Astrocyte (in vitro differentiated cells and primary cell): Measurements from ENCODE around the gene HMGCLL1. TPM values are rescaled to one million over a fixed set of nuclear protein-coding genes. Genes with fewer than 3 reads are reported as not detected.

Experiments
- DNase-seq: peaks from one replicate; pipeline ENCODE4 v3.0.0-alpha.2; 2010; ENCODE audit warnings: low read depth
- FAIRE-seq: peaks from 2 replicates; lab custom pipeline; 2011; peaks lifted over from hg19 to GRCh38; lab: Jason Lieb, UNC
- H2AFZ ChIP-seq: 2 replicates; pipeline ENCODE4 v1.6.0; 2012; ENCODE audit warnings: low read depth, low read length, inconsistent platforms
- H3K27ac ChIP-seq: 2 replicates; pipeline ENCODE4 v1.5.1; 2011; ENCODE audit warnings: low read depth, low read length, inconsistent platforms
- H3K27me3 ChIP-seq: 2 replicates; pipeline ENCODE4 v1.6.0; 2011; ENCODE audit warnings: low read length, inconsistent platforms; ENCODE audit not compliant: insufficient read depth
- H3K36me3 ChIP-seq: 2 replicates; pipeline ENCODE4 v1.5.1; 2011; ENCODE audit warnings: low read length, inconsistent platforms; ENCODE audit not compliant: insufficient read depth
- H3K4me1 ChIP-seq: 2 replicates; pipeline ENCODE4 v1.5.1; 2011; ENCODE audit warnings: low read length, inconsistent platforms; ENCODE audit not compliant: insufficient read depth
- H3K4me2 ChIP-seq: 2 replicates; pipeline ENCODE4 v1.6.0; 2012; ENCODE audit warnings: low read length, inconsistent platforms
- H3K4me3 ChIP-seq: 2 replicates; pipeline ENCODE4 v1.5.1; 2011; ENCODE audit warnings: low read depth, mild to moderate bottlenecking, low read length, inconsistent platforms; ENCODE audit not compliant: insufficient read depth
- H3K79me2 ChIP-seq: 2 replicates; pipeline ENCODE4 v1.6.0; 2012; ENCODE audit warnings: mild to moderate bottlenecking, low read length, inconsistent platforms; ENCODE audit not compliant: insufficient read depth
- H3K9ac ChIP-seq: 2 replicates; pipeline ENCODE4 v1.6.0; 2012; ENCODE audit warnings: mild to moderate bottlenecking, low read length, inconsistent platforms
- H3K9me3 ChIP-seq: 2 replicates; pipeline ENCODE4 v1.5.1; 2012; ENCODE audit warnings: low read depth, mild to moderate bottlenecking, low read length, inconsistent platforms; ENCODE audit not compliant: insufficient read depth
- H4K20me1 ChIP-seq: 2 replicates; pipeline ENCODE4 v1.6.0; 2012; ENCODE audit warnings: low read length, inconsistent platforms; ENCODE audit not compliant: insufficient read depth
- H3K27ac Mint-ChIP-seq: one replicate; pipeline ENCODE4 v1.8.0; 2021; ENCODE audit warnings: mild to moderate bottlenecking, mixed read lengths; ENCODE audit not compliant: unreplicated experiment
- H3K27me3 Mint-ChIP-seq: one replicate; pipeline ENCODE4 v1.8.0; 2021; ENCODE audit warnings: low read depth, mixed read lengths; ENCODE audit not compliant: unreplicated experiment
- H3K36me3 Mint-ChIP-seq: one replicate; pipeline ENCODE4 v1.8.0; 2021; ENCODE audit warnings: low read depth, mixed read lengths; ENCODE audit not compliant: unreplicated experiment
- H3K4me1 Mint-ChIP-seq: one replicate; pipeline ENCODE4 v1.8.0; 2021; ENCODE audit warnings: low read depth, mixed read lengths; ENCODE audit not compliant: unreplicated experiment
- H3K4me3 Mint-ChIP-seq: one replicate; pipeline ENCODE4 v1.8.0; 2021; ENCODE audit warnings: mild to moderate bottlenecking, moderate library complexity, mixed read lengths; ENCODE audit not compliant: unreplicated experiment
- H3K9me3 Mint-ChIP-seq: one replicate; pipeline ENCODE4 v1.8.0; 2021; ENCODE audit warnings: mild to moderate bottlenecking, mixed read lengths; ENCODE audit not compliant: unreplicated experiment
- EZH2 ChIP-seq: IDR thresholded peaks from 2 replicates; pipeline ENCODE4 v1.6.1; 2012; ENCODE audit warnings: mild to moderate bottlenecking, low read length, inconsistent platforms; ENCODE audit not compliant: insufficient read depth
- total RNA-seq: library from RNA; stranded (reverse); gene quantifications from 2 replicates; pipeline ENCODE4 v1.2.1, GENCODE V29; 2021
- TF ChIP-seq, protein P1 (sequence below): IDR thresholded peaks from 2 replicates; pipeline ENCODE4 v1.5.1; 2011; ENCODE audit warnings: low read depth, mild to moderate bottlenecking, inconsistent platforms, low read length, moderate library complexity; ENCODE audit not compliant: insufficient read depth

The HMGCLL1 gene
- total RNA-seq, 1 donor from 2014 or later: 0.30 TPM

DNA sequence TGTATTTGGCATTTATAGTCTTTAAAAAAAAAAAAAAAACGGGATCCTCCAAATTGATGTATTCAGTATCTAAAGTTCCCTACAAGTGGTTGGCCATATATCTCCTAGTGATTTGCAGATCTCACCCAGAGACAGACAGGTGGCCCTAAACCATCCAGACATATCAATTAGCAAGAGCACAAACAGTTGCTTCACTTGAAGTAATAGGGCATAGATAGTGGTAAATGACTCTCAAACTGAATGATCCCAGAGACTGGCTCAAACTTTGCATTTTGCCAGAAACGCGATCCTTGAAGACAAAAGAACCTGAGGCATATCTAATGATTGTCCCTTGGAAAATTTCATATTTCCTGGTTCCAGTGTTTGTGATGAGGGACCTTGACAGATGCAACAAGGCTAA lies 54.6 kb downstream of the HMGCLL1 start:
- no peaks in the 10 kb centered on the region for H4K20me1 ChIP-seq
- H3K9me3 ChIP-seq: no peaks in the 10 kb centered on the region
- no peaks in the 10 kb centered on the region for H3K36me3 ChIP-seq
- H3K79me2 ChIP-seq: no peaks in the 10 kb centered on the region
- Mint-ChIP-seq H3K27me3 (no peaks in the 10 kb centered on the region), H3K9me3 (no peaks in the 10 kb centered on the region), H3K27ac (no peak overlapping the region), H3K4me1 (no peaks in the 10 kb centered on the region), H3K4me3 (no peak overlapping the region), H3K36me3 (no peaks in the 10 kb centered on the region)
- H3K27me3 ChIP-seq: no peaks in the 10 kb centered on the region
- FAIRE-seq (no peak), DNase-seq (no peak)
- no peak overlapping the region for H3K27ac ChIP-seq
- TF ChIP-seq, protein P1, sequence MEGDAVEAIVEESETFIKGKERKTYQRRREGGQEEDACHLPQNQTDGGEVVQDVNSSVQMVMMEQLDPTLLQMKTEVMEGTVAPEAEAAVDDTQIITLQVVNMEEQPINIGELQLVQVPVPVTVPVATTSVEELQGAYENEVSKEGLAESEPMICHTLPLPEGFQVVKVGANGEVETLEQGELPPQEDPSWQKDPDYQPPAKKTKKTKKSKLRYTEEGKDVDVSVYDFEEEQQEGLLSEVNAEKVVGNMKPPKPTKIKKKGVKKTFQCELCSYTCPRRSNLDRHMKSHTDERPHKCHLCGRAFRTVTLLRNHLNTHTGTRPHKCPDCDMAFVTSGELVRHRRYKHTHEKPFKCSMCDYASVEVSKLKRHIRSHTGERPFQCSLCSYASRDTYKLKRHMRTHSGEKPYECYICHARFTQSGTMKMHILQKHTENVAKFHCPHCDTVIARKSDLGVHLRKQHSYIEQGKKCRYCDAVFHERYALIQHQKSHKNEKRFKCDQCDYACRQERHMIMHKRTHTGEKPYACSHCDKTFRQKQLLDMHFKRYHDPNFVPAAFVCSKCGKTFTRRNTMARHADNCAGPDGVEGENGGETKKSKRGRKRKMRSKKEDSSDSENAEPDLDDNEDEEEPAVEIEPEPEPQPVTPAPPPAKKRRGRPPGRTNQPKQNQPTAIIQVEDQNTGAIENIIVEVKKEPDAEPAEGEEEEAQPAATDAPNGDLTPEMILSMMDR: no peak
- TF ChIP-seq EZH2: no peak
- no peak overlapping the region for H3K4me2 ChIP-seq
- no peaks in the 10 kb centered on the region for H3K4me1 ChIP-seq
- H3K9ac ChIP-seq: no peak overlapping the region
- no peak overlapping the region for H2AFZ ChIP-seq
- H3K4me3 ChIP-seq: no peak overlapping the region

DNA sequence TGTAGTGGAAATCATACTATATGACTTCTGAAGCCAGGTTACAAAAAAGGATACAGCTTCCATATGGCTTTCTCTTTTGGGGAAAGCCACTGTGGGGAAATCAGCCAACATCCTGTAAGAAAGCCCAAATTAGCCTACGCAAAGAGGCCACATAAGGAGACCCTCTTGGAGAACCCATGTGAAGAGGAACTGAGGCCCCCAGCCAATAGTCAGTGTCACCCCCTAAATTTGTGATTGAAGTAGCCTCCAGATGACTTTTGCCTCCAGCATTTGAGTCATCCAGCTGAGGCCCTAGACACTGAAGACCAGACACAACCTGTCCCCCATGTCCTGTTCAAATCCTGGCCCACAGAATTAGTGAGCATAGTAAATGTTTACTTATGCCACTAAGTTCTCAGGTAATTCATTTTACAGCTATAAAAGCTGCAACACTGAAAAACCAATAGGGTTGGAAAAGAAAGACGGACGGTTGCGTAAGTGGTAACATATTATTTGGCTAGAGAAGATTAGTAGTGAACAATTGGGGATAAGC lies 60.4 kb downstream of the HMGCLL1 start:
- H3K9me3 Mint-ChIP-seq: no peaks in the 10 kb centered on the region
- DNase-seq (no peak), FAIRE-seq (no peak)
- TF ChIP-seq, protein P1: no peak
- no peak for TF ChIP-seq EZH2
- H3K36me3 ChIP-seq: no peaks in the 10 kb centered on the region
- H3K4me3 Mint-ChIP-seq: no peak overlapping the region
- H3K4me2 ChIP-seq: no peak overlapping the region
- no peaks in the 10 kb centered on the region for H3K36me3 Mint-ChIP-seq
- H3K9me3 ChIP-seq: no peaks in the 10 kb centered on the region
- no peaks in the 10 kb centered on the region for H3K4me1 Mint-ChIP-seq
- no peak overlapping the region for H3K9ac ChIP-seq
- no peaks in the 10 kb centered on the region for H3K79me2 ChIP-seq
- no peaks in the 10 kb centered on the region for H3K27me3 Mint-ChIP-seq
- H3K27me3 ChIP-seq: no peaks in the 10 kb centered on the region
- H3K27ac ChIP-seq: no peak overlapping the region
- no peak overlapping the region for H3K4me3 ChIP-seq
- H3K4me1 ChIP-seq: no peaks in the 10 kb centered on the region
- no peak overlapping the region for H3K27ac Mint-ChIP-seq
- H4K20me1 ChIP-seq: no peaks in the 10 kb centered on the region
- no peak overlapping the region for H2AFZ ChIP-seq

- H3K36me3 ChIP-seq: no peaks in the 10 kb centered on the region
- H3K79me2 ChIP-seq: no peaks in the 10 kb centered on the region
- no peak overlapping the region for H2AFZ ChIP-seq
- Mint-ChIP-seq H3K27me3 (no peaks in the 10 kb centered on the region), H3K4me1 (no peaks in the 10 kb centered on the region), H3K36me3 (no peaks in the 10 kb centered on the region), H3K27ac (no peak overlapping the region), H3K9me3 (no peaks in the 10 kb centered on the region), H3K4me3 (no peak overlapping the region)
- H3K9me3 ChIP-seq: no peaks in the 10 kb centered on the region
- H3K9ac ChIP-seq: no peak overlapping the region
- H3K4me1 ChIP-seq: no peaks in the 10 kb centered on the region
- TF ChIP-seq, protein P1: no peak
- no peak for TF ChIP-seq EZH2
- no peaks in the 10 kb centered on the region for H3K27me3 ChIP-seq
- FAIRE-seq (no peak), DNase-seq (no peak)
- no peaks in the 10 kb centered on the region for H4K20me1 ChIP-seq
- H3K27ac ChIP-seq: no peak overlapping the region
- H3K4me2 ChIP-seq: no peak overlapping the region
- H3K4me3 ChIP-seq: no peak overlapping the region
Observed at GRCh38 chr6:55516736-55517135, 62.3 kb downstream of the HMGCLL1 start.
